ENCODE measurements around the gene CELF4.

DNA sequence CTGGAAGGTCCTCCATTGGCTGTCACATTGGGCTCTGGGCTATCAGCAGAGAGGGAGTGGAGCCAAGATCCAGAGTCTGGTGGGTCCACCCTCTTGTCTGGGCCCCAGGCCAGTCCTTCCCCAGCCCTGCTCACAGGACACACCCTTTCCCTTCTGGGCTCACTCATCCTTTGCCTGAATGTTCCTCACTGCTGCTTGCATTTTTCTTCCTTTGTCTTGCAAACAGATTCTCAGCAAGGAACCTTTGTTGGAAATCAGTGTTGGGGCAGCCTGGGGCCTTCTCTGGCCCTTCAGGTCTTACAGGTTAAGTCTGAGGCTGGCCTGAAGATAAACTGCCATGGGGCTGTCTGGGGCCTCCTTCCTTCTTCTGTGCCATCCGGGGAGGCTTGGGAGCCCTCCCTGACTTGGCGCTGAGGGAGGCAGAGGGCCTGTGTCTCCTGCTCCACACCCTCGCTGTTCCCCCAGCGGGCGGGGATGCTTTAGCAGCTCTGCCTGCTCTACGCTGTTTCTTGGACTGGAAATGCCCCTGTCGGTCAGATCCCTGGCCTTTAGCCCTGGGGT is 11.5 kb upstream of the CELF4 start:
- TF ChIP-seq, protein P1, sequence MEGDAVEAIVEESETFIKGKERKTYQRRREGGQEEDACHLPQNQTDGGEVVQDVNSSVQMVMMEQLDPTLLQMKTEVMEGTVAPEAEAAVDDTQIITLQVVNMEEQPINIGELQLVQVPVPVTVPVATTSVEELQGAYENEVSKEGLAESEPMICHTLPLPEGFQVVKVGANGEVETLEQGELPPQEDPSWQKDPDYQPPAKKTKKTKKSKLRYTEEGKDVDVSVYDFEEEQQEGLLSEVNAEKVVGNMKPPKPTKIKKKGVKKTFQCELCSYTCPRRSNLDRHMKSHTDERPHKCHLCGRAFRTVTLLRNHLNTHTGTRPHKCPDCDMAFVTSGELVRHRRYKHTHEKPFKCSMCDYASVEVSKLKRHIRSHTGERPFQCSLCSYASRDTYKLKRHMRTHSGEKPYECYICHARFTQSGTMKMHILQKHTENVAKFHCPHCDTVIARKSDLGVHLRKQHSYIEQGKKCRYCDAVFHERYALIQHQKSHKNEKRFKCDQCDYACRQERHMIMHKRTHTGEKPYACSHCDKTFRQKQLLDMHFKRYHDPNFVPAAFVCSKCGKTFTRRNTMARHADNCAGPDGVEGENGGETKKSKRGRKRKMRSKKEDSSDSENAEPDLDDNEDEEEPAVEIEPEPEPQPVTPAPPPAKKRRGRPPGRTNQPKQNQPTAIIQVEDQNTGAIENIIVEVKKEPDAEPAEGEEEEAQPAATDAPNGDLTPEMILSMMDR (IDR thresholded peaks at IDR 0.05; ENCODE audit: insufficient read depth, low read length): no peak
- no peak for TF ChIP-seq POLR2AphosphoS5 (IDR thresholded peaks at IDR 0.05; ENCODE audit: low read depth)
